Body of pancreas (tissue), 4 donors: ENCODE measurements around the gene MKNK1.

Experiments used
- CTCF ChIP-seq, 7 experiments: fragments of 450-650 bp in 4 of 7; fragments of 200-600 bp in 3 of 7; sonication (generic) in 3 of 7; IDR thresholded peaks; one replicate each; pipeline ENCODE4 v1.5.1; 2016 to 2019; ENCODE audit warnings: antibody characterized with exemption in 7 of 7
- POLR2A ChIP-seq, 3 donors: fragments of 450-650 bp; IDR thresholded peaks; one replicate each; pipeline ENCODE4 v1.6.1; 2016; ENCODE audit warnings: antibody characterized with exemption in 3 of 3, mild to moderate bottlenecking in 2 of 3

- no peak for TF ChIP-seq POLR2A (IDR thresholded peaks at IDR 0.05)
- no peak for TF ChIP-seq CTCF (IDR thresholded peaks at IDR 0.05)
Observed at GRCh38 chr1:46543761-46544560, 60.1 kb downstream of the MKNK1 start.
